HepG2 (cell line): ENCODE measurements around the gene ZNF22. TPM values are rescaled to one million over a fixed set of nuclear protein-coding genes. Genes with fewer than 3 reads are reported as not detected.
A peak's percentile ranks its signal among the peaks of the same experiment; 100 is the strongest.

ENCODE experiments used
- AHR ChIP-seq: IDR thresholded peaks from 2 replicates; pipeline ENCODE4 v1.6.1; 2018; ENCODE audit warnings: missing genetic modification reagents, missing compliant biosample characterization
- ATF5 ChIP-seq: sonication (generic); formaldehyde crosslinking; IDR thresholded peaks from 2 replicates; pipeline ENCODE4 v1.4.0; 2020; ENCODE audit warnings: mild to moderate bottlenecking, low read depth, missing genetic modification reagents
- CBX5 ChIP-seq: sonication (generic); formaldehyde crosslinking; IDR thresholded peaks from 2 replicates; pipeline ENCODE4 v1.4.0; 2020; ENCODE audit warnings: missing genetic modification reagents, borderline replicate concordance
- EED ChIP-seq: sonication (generic); formaldehyde crosslinking; IDR thresholded peaks from 2 replicates; pipeline ENCODE4 v1.5.0; 2020; ENCODE audit warnings: mild to moderate bottlenecking, missing genetic modification reagents
- FOSL1 ChIP-seq: sonication (generic); formaldehyde crosslinking; IDR thresholded peaks from 2 replicates; pipeline ENCODE4 v1.9.0; 2021; ENCODE audit warnings: missing genetic modification reagents, borderline replicate concordance
- GATAD1 ChIP-seq: IDR thresholded peaks from 2 replicates; pipeline ENCODE4 v1.6.1; 2016; ENCODE audit warnings: missing genetic modification reagents, missing compliant biosample characterization
- HBP1 ChIP-seq: IDR thresholded peaks from 2 replicates; pipeline ENCODE4 v1.6.1; 2016; ENCODE audit warnings: low read depth, control low read depth
- KDM2A ChIP-seq: sonication (generic); formaldehyde crosslinking; IDR thresholded peaks from 2 replicates; pipeline ENCODE4 v1.4.0; 2020; ENCODE audit warnings: low read depth, missing genetic modification reagents, borderline replicate concordance
- MEF2D ChIP-seq: sonication (generic); formaldehyde crosslinking; IDR thresholded peaks from 2 replicates; pipeline ENCODE4 v1.5.1; 2020; ENCODE audit warnings: mild to moderate bottlenecking, missing genetic modification reagents
- NBN ChIP-seq: fragments of 450-650 bp; conservative IDR thresholded peaks from 2 replicates; pipeline ENCODE4 v1.6.1; 2017
- NFRKB ChIP-seq: fragments of 450-650 bp; IDR thresholded peaks from 2 replicates; pipeline ENCODE4 v1.6.1; 2017
- NKX3-1 ChIP-seq: sonication (generic); formaldehyde crosslinking; IDR thresholded peaks from 2 replicates; pipeline ENCODE4 v1.5.0; 2020; ENCODE audit warnings: missing genetic modification reagents
- PAF1 ChIP-seq: IDR thresholded peaks from 2 replicates; pipeline ENCODE4 v1.6.1; 2016; ENCODE audit warnings: missing genetic modification reagents, missing compliant biosample characterization
- TERF1 ChIP-seq: sonication (generic); formaldehyde crosslinking; IDR thresholded peaks from 2 replicates; pipeline ENCODE4 v1.8.0; 2022; ENCODE audit warnings: mild to moderate bottlenecking, missing genetic modification reagents, moderate library complexity
- ZBTB8A ChIP-seq: sonication (generic); formaldehyde crosslinking; IDR thresholded peaks from 2 replicates; pipeline ENCODE4 v1.4.0; 2020; ENCODE audit warnings: mild to moderate bottlenecking, low read depth, missing genetic modification reagents, borderline replicate concordance
- ZIK1 ChIP-seq: sonication (generic); formaldehyde crosslinking; IDR thresholded peaks from 2 replicates; pipeline ENCODE4 v1.5.0; 2020; ENCODE audit warnings: mild to moderate bottlenecking, low read depth, missing genetic modification reagents, borderline replicate concordance
- ZNF136 ChIP-seq: sonication (generic); formaldehyde crosslinking; IDR thresholded peaks from 2 replicates; pipeline ENCODE4 v1.8.1; 2022; ENCODE audit warnings: low read depth, mild to moderate bottlenecking, moderate library complexity, missing genetic modification reagents
- ZNF224 ChIP-seq: sonication (generic); formaldehyde crosslinking; IDR thresholded peaks from 2 replicates; pipeline ENCODE4 v1.5.0; 2020; ENCODE audit warnings: mild to moderate bottlenecking, missing genetic modification reagents
- ZNF276 ChIP-seq: sonication (generic); formaldehyde crosslinking; IDR thresholded peaks from 2 replicates; pipeline ENCODE4 v1.4.0; 2020; ENCODE audit warnings: mild to moderate bottlenecking, low read depth, missing genetic modification reagents
- ZNF282 ChIP-seq: fragments of 450-650 bp; IDR thresholded peaks from 2 replicates; pipeline ENCODE4 v1.6.1; 2018; ENCODE audit not compliant: partially characterized antibody
- ZNF33B ChIP-seq: sonication (generic); formaldehyde crosslinking; IDR thresholded peaks from 2 replicates; pipeline ENCODE4 v1.5.1; 2020; ENCODE audit warnings: mild to moderate bottlenecking, missing genetic modification reagents
- ZNF441 ChIP-seq: sonication (generic); formaldehyde crosslinking; IDR thresholded peaks from 2 replicates; pipeline ENCODE4 v1.7.0; 2021; ENCODE audit warnings: missing genetic modification reagents, borderline replicate concordance
- ZNF543 ChIP-seq: sonication (generic); formaldehyde crosslinking; IDR thresholded peaks from 2 replicates; pipeline ENCODE4 v1.4.0; 2020; ENCODE audit warnings: mild to moderate bottlenecking, missing genetic modification reagents
- ZNF615 ChIP-seq: sonication (generic); formaldehyde crosslinking; IDR thresholded peaks from 2 replicates; pipeline ENCODE4 v1.5.0; 2020; ENCODE audit warnings: mild to moderate bottlenecking, missing genetic modification reagents, borderline replicate concordance
- ZSCAN21 ChIP-seq: sonication (generic); formaldehyde crosslinking; IDR thresholded peaks from 2 replicates; pipeline ENCODE4 v1.8.0; 2022; ENCODE audit warnings: mild to moderate bottlenecking, missing genetic modification reagents, moderate library complexity, borderline replicate concordance
- polyA plus RNA-seq, 8 experiments: library from polyadenylated mRNA; depleted of rRNA in 3 of 8; stranded (reverse) in 7 of 8; unstranded in 1 of 8; fragments of >200 nt; fragmentation: Illumina TruSeq in 4 of 8; extraction: Trizol in 4 of 8; gene quantifications; 2 replicates each; pipeline versions ENCODE4 v1.2.1 to v1.2.3, GENCODE V29; 2011 to 2016; ENCODE audit warnings: low read depth in 4 of 8, missing spikeins in 1 of 8, mixed read lengths in 1 of 8; ENCODE audit not compliant: insufficient read depth in 1 of 8
- total RNA-seq, 5 experiments: library from RNA; depleted of rRNA; stranded (reverse); fragments of >200 nt; fragmentation: Illumina TruSeq; extraction: Trizol; gene quantifications; 2 replicates each; pipeline ENCODE4 v1.2.3, GENCODE V29; 2016; ENCODE audit warnings: low read depth in 1 of 5

ZNF22 gene
- total and polyA plus RNA-seq, 2 of the 13 experiments (the other 11 are each of a cell fraction or from before 2014, with no cell fraction given), result 0.40 to 1.3 TPM

- TF ChIP-seq TERF1 (CRISPR knock-in tag), result no peak
- 0 out of 2 replicates have a peak, but pooled peaks have one; percentile 57 for TF ChIP-seq ATF5 (CRISPR knock-in tag)
- TF ChIP-seq FOSL1 (CRISPR knock-in tag), result no peak
- TF ChIP-seq NBN, result no peak
- peak; percentile 53; the same call in 1 of the 2 replicates for TF ChIP-seq ZNF543 (CRISPR knock-in tag)
- TF ChIP-seq NFRKB, result no peak
- TF ChIP-seq ZNF276 (CRISPR knock-in tag), result no peak; the same call in 1 of the 2 replicates
- no peak for TF ChIP-seq AHR (CRISPR knock-in tag)
- 0 out of 2 replicates have a peak, but pooled peaks have one; percentile 71 for TF ChIP-seq HBP1
- peak; percentile 72; the same call in 1 of the 2 replicates for TF ChIP-seq ZNF615 (CRISPR knock-in tag)
- TF ChIP-seq CBX5, result 0 out of 2 replicates have a peak, but pooled peaks have one; percentile 69
- TF ChIP-seq ZSCAN21 (CRISPR knock-in tag), result no peak; the same call in 1 of the 2 replicates
- TF ChIP-seq ZBTB8A, result no peak
- TF ChIP-seq EED (CRISPR knock-in tag), result no peak
- no peak for TF ChIP-seq ZNF441 (CRISPR knock-in tag)
- peak; percentile 100 for TF ChIP-seq PAF1 (CRISPR knock-in tag)
- no peak for TF ChIP-seq ZNF33B (CRISPR knock-in tag)
- TF ChIP-seq GATAD1 (CRISPR knock-in tag), result 0 out of 2 replicates have a peak, but pooled peaks have one; percentile 9
- no peak for TF ChIP-seq ZNF282
- TF ChIP-seq ZNF136 (CRISPR knock-in tag), result peak; percentile 70; the same call in 1 of the 2 replicates
- TF ChIP-seq NKX3-1 (CRISPR knock-in tag), result 0 out of 2 replicates have a peak, but pooled peaks have one; percentile 31
- no peak; the same call in 1 of the 2 replicates for TF ChIP-seq ZNF224 (CRISPR knock-in tag)
- TF ChIP-seq ZIK1 (CRISPR knock-in tag), result no peak
- TF ChIP-seq KDM2A (CRISPR knock-in tag), result peak; percentile 80
- TF ChIP-seq MEF2D (CRISPR knock-in tag), result no peak
Measured at GRCh38 chr10:44975431-44976331, 25.0 kb upstream of the ZNF22 start (continued).
